DMS79 (cell line): Measurements from ENCODE around the gene PHF20.
"Not testable (repeated sequence)": the region's sequence is repeated elsewhere in the genome, so short reads cannot be mapped to it uniquely, and the experiment has no call there.

Experiments used
- DNase-seq: peaks from one replicate; lab custom pipeline; 2025; lab: John Stamatoyannopoulos, UW

Gene PHF20

DNA sequence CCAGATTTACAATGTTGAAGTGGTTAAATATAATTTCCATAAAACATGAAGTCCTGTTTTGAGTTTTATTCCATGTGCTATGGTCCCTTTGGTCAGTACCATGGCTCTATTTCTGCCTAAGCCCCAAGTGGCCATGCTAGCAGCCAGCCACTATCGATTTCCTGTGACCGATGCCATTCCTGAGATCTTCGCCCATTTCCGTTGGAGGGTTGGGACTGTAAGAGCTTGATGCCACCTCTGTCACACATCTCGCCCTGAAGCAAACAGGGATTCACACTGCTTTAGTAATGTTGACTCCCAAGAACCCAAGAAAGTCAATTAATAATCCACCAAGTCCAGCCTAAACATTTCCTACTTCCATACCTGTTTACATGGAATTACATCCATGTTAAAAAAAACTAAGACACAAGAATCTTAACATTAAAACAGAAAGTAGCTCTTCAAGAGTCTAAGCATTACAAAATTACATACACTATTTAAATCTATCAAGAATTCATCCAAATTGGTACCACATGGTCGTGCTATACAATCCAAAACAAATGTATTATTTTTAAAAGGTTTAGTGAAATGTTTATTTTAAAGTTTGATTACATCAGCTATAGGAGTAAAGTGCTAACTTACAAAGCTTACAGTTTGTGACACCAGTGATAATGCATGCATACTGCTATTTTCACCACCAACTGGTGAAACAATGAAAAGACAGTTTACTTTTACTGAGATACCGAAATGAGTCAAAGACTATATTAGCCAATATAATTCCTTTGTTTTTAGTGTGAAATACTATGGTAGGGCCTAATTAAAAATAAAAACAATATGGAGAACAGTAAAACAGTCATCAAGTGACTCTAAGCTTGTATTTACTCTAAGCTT lies 32.3 kb upstream of the PHF20 start:
- DNase-seq, result no peak

DNA sequence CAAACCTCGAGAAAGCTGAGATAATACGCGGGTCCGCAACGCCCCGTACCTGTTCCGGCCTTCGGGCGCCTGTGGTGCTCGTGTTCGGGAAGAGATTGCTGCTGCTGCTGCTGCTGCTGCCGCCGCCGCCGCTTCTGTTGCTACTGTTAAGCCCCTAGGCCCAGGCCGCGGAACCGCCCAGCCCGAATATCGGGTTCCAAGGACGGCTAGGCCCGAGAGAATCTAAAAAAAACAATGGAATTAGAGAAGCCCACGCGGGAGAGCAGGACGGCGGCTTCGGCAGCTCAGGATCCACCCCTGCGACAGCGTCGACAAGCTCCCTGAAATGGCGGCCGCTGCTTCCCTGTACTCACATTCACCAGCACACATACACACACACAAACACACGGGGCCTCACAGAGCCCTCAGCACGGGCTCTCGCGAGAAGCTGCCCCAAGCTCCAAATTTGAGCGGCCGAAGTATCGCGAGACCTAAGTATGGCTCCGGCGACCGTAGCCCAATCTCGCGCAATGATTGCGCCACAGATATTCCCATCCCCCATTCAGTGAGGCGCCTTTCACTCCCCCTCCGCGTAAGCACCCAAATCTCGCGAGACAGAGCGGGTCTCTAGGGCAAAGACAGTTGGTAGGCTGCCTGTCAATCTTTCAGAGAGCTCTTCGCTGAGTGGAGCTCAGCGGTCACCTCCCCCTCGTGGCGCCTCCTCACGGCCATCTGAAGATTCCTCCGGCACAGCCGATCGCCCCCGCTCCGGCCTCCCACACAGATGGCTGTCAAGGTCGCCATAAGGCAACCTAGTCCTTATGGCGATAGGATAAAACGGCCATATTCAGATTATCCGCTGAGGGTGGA lies 29.7 kb upstream of the PHF20 start, which contains the start of gene RBM39:
TSS of gene RBM39 (minus strand) at position 369 of the 849 bp plus-strand sequence. CDS start 1,386 bp downstream, outside the sequence.
- DNase-seq, result peak; percentile 99

DNA sequence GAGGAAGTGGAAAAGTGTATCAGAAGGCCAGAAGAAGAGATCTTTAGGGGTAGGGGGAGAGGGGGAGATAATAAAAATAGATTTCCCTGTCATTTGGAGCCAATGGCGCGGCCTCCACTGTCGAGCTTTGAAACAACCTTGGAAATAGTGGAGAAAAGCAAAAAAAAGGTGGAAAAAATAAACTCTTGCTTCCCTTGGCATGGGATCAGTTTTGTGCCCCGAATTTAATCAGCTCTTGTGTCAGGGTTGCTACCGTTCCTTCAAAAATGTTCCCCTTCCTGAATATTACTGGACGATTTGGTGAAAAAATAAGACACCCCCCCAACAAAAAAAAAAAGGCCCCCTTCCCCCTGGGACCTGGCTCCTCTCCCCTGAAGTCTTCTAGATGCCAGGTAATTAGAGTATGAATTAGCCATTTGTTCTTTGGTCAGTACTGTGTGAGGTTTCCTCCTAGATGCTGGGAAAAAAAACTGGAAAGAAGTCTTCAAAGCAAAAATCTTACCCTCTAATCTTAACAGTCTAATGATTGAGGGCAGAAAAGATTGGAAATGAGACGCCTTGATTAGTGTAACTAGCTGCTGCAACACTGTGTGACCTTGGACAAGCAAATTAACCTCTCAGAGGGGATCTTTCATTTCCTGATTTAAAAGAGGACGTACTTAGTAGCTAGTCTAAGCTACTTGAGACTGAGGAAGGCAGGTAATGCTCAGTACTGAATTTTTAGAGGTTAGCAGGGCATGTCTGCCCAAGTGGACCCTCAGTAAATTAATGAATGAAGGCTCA lies 28.9 kb upstream of the PHF20 start:
- DNase-seq, result peak; percentile 45

DNA sequence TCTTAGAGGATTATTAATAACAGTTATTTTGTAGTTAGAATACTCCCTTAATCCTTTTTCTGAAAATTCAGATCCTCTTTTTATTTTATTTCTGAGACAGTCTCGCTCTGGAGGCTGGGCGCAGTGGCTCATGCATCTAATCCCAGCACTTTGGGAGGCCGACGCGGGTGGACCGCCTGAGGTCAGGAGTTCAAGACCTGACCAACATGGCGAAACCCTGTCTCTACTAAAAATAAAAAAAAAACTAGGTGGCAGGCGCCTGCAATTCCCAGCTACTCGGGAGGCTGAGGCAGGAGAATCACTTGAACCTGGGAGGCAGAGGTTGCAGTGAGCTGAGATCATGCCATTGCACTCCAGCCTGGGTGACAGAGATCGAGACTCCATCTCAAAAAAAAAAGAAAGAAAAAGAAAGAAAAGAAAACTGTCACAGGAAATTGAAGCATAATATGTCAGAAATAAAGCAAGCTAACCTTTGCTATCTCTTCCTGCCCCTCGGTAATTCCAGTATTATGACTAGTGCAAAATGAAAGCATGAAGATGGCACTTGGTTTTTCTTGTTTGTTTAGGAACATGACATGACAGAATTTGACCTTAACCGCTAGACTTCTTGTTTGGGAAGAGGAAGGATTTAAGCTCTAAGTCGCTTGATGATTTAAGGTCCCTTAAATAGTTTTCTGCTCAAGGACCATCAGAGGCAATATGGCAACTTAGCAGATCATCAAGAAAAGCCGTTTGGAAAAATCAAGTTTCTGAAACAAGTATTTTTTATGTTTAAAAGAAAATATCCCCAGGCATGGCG lies 27.9 kb upstream of the PHF20 start:
- no peak for DNase-seq

DNA sequence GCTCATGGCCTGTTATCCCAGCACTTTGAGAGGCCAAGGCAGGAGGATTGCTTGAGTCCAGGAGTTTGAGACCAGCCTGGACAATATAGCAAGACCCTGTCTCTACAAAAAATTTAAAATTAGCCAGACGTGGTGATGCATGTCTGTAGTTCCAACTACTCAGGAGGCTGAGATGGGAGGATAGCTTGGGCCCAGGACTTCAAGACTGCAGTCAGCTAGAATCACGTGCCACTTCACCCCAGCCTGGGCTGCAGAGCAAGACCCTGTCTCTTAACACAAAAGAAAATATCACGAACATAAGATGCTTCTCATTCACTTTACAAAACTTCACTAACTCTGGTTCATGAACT lies 27.3 kb upstream of the PHF20 start:
- DNase-seq, result not testable (repeated sequence)

DNA sequence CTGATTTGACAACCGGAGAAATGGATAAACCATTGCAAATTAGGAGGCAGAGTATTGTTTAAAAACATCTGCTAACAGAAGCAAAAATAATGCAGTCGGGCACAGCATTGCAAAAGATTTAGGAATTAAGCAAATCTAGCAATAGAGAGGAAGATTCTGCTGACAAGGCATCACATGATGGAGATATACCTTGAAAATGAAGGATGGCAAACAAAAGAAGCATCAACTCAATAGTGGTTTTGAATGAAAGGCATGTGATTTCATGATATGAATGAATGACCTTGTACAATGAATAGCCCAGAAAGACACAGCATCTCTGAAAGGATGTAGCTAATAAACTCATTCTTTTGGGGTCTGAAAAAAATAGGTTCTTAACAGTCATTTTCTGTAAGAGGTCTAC lies 21.2 kb upstream of the PHF20 start:
- DNase-seq, result no peak

DNA sequence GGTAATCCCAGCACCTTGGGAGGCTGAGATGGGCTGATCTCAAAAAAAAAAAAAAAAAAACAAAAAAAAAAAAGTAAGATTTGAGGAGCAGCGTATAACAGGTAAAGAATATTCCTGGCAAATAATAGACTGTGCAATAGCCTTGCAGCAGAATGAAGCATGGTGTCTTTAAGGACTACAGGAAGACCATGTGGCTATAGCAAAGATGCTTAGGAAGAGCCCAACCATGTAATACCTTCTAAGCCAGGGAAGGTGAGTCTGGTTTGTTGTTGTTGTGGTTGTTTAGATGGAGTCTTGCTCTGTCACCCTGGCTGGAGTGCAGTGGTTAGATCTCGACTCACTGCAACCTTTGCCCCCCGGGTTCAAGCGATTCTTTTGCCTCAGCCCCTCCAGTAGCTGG lies 15.4 kb upstream of the PHF20 start:
- no peak for DNase-seq

DNA sequence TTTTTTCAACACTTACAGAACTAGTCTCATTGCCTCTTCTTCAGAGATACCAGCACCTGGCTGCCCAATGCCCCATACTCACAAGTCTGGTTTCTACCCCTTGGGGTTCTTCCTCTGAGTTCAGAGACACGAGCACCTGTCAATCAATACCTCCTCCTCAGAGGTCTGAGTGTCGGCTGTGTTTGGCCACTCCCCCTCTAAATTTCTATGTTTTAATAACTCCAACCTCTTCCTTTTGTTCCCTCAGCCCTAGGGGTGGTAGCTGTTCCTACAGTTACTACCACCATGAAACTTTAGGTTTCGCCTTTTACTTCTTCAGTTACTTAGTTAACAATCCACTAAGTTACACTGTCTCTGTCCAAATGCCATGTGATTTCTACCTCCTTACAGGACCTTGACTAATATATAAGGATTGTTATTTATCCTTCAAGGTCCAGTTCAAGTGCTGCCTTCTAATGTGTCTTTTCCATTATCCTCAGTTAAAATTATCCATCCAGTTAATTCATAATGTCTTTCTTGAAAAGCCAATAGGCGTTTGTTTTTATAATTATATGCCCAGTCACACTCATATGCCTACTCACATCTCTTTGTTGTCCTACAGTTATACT lies 14.6 kb upstream of the PHF20 start:
- DNase-seq, result no peak

DNA sequence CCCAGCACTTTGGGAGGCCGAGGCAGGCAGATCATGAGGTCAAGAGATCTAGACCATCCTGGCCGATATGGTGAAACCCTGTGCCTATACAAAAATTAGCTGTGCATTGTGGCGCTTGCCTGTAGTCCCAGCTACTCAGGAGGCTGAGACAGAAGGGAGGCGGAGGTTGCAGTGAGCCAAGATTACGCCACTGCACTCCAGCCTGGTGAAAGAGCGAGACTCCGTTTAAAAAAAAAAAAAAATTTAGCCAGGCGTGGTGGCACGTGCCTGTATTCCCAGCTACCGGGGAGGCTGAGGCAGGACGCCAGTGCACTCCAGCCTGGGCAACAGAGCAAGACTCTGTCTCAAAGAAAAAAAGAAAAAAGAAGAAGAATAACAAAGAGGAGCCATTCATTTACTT lies 10.3 kb upstream of the PHF20 start:
- DNase-seq, result not testable (repeated sequence)

DNA sequence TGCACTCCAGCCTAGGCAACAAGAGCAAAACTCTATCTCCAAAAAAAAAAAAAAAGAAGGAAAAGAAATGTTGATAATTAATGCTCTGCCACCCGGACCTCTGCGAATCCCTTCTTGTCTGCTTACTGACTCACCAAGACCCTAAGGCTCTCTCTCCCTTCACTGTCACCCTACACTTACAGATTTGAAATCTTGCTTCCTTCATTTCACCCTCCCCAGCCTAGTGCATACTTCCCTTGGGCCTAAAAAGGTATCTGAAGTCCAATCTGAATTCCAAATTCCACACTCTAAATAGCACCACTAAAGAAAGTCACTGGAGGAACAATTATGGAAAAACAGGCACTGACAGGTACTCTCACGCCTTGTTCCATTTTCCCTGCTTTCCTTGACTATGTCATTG lies 9.4 kb upstream of the PHF20 start:
- DNase-seq, result no peak

DNA sequence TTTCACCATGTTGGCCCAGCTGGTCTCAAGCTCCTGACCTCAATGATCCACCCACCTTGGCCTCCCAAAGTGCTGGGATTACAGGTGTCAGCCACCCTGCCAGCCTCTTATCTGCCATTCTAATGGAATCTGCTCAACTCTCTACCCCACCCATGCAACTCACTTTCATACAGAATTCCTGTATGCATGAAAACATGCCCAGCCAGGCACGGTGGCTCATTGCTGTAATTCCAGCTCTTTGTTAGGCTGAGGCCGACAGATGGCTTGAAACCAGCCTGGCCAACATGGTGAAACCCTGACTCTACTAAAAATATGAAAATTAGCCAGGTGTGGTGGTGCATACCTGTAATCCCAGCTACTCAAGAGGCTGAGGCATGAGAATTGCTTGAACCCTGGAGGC lies 6.9 kb upstream of the PHF20 start:
- not testable (repeated sequence) for DNase-seq

DNA sequence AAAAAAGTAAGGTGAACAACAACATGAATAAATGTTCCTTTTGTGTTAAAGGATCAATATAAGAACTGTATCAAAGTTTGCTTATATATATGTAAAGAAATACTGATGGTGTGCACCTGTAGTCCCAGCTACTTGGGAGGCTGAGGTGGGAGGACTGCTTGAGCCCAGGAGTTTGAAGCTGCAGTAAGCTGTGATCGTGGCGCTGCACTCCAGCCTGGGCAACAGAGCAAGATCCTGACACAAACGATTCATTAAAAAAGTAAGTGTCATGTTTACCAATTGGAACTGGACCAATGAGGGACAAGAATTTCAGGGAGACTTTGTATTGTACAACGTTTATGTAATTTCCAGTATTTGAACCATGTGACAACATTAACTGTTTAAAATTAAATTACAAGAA lies 5.0 kb upstream of the PHF20 start:
- no peak for DNase-seq

DNA sequence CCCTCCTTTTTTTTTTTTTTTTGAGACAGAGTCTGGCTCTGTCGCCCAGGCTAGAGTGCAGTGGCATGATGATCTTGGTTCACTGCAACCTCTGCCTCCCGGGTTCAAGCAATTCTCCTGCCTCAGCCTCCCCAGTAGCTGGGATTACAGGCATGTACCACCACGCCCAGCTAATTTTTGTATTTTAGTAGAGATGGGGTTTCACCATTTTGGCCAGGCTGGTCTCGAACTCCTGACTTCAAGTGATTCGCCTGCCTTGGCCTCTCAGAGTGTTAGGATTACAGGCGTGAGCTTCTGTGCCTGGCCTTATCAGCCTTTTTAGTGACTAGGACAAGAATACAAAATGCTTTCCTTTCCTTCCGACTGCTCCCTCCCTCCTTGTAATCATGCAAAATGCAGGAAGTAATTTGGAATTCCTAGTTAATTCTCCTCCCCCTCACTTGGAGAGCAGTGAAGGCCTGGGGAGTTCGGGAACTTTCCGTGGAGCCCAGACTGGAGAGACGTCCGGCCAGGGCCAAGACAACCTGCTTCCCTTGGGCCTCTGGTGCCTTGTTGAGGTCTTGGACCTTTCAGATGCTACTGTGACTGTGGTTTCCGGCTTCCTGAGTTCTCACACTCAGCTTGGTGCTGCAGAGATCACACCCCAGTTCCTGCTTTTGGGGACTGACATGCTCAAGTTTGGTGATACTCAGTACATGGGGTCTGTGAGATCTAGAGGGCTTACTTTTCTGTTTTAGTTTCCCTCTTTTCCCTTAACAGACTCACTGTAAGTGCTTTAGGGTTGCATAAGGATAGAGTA lies 3.9 kb upstream of the PHF20 start:
- DNase-seq, result no peak

DNA sequence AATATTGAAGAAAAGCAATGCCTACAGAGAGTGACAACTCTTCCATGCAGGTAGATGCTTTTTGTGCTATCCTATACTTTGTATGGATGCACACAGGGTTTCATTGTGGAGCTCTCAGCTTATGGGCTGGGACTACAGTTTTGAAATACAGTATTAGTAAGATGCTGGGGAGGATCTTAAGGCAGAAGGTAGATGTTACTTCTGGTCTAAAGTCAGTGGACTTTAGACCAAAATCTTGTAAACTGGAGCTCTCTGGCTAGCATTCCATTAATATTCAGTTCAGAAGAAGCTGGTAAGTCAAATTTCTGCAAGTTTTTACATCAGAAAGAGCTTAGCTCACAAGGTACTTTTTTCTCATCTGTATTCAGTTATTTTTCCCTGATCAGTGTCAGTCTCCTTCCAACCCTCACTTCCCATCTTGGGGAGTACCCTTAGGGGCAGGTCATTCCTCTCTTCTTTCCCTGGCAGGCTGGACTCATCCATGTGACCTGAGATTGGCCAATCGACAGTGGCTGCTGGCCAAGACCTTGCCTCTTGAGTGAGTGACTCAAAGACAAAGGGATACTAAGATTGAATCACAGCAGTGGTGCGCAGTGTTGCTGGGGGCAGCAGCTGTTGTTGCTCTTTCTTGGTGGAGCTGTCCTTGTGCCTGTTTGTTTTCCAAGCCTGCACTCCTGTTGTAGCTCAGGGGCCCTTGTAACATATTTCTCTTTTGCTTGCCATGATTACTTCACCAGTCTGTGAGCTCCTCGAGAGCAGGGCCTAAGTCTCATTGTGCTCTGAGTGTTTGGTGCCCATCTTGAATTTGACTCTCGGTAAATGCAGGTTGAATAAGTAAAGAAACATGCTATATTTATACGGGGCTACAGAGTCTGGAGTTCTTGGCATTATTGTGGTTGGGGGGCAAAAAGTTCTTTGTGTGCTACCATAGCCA lies 2.8 kb upstream of the PHF20 start:
- peak; percentile 59 for DNase-seq

DNA sequence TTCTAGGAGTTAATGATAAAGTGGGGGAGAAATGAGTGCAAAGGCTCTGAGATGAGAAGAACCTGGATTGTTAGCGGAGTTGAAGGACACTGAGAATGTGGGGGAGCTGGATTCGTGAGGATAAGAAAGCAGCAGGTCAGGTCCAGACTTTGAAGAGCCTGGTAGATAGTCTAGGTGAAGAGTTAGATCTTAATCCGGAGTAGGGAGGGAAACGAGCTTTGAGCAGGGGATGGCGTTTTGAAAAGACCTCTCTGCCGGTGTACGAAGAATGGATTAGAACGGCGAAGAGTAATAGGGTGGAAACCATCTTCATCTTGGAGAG lies 487 bp upstream of the PHF20 start:
- DNase-seq, result no peak

DNA sequence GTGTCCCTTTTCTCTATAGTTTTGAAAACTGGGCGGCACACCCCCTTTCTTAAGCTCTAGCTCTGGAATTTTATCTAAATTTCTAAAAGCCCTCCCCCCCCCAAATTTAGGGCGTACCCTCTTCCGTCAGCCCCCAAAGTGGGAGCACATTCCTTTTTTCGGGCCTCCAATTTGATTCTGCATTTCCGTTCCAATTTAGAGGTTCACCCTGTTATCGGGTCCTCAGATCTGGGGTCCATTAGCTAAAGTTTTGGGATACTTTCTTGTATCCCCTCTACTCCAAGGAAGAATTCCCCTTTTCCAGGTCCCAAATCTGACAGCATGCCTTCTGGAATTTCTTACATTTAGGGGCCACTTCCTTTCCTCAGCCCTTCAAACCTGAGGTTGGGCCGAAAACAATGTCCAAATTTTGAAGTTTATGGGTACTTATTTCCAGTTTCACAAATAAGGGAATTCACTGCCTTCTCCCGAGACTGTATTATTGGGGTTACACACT lies 796 bp downstream of the PHF20 start:
- no peak for DNase-seq

DNA sequence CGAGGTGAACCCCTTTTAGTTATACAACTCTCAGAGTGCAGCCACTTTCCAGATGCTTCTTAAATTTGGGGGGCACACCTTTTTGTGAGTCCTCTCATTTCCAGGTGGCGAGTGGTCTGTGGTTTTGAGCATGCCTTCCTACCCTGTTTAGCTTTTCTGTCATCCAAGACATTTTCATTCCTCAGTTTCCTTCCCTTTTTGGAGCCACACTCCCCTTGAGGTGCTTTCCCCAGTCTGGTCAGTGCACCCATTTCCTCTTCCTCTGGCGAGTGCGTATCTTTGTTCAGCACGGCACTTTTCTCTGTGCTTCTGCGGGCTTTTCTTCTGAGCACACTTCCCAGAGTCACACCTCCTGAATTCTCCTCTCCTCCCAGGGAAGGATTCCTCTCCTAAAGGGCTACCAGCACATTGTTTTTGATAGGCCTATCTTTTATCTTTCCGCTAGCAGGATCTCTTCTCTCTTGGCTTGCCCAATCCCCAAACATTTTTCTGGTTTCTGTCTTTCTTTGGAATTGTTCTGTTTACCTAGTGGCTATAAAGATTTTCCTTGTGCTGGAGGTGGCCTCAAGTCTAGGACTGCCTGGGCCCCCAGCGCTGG lies 1.4 kb downstream of the PHF20 start:
- DNase-seq, result no peak

DNA sequence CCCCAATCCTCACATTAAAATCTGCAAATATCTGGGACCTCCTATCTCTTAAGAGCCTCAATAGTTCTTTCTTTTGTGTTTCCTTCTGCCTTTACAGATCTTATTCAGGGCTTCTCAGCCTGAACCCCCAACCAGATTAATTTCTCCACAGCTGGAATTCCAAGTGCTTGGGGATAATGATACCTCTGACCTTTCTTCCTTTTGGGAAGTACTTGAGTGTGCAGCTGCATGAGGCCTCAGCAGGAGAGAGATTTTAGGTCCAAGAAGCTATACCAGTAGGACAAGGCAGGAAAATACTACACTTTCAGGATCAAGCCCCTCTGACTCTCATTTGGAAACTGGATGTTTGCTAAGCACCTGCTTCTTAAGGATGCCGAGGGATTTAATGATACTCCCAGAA lies 2.6 kb downstream of the PHF20 start:
- DNase-seq, result no peak
